BJ (cell line): ENCODE results near the gene IFI30. TPM values are rescaled to one million over a fixed set of nuclear protein-coding genes. Genes with fewer than 3 reads are reported as not detected.

Experiments used
- CTCF ChIA-PET: fragments of 350-600 bp; formaldehyde crosslinking; extraction: SDS; loops from one replicate; lab custom pipeline; 2021; ENCODE audit warnings: antibody characterized with exemption, inconsistent platforms; lab: Yijun Ruan, JAX
- POLR2A ChIA-PET: fragments of 300-600 bp; sonication (Branson Sonifier 250); formaldehyde crosslinking; extraction: SDS; loops from one replicate; lab custom pipeline; 2021; ENCODE audit warnings: antibody characterized with exemption; lab: Charles Lee
- DNase-seq: peaks from one replicate; pipeline ENCODE4 v3.0.0-alpha.2; 2011; ENCODE audit warnings: low read depth
- H3K27me3 ChIP-seq: 2 replicates; pipeline ENCODE4 v1.6.0; 2011; ENCODE audit warnings: low read length; ENCODE audit not compliant: control insufficient read depth, insufficient read depth
- H3K36me3 ChIP-seq: 2 replicates; pipeline ENCODE4 v1.5.1; 2011; ENCODE audit warnings: low read length; ENCODE audit not compliant: control insufficient read depth, insufficient read depth
- H3K4me3 ChIP-seq: 2 replicates; pipeline ENCODE4 v1.5.1; 2011; ENCODE audit warnings: low read depth, mild to moderate bottlenecking, control low read depth, low read length
- CTCF ChIP-seq: IDR thresholded peaks from 2 replicates; pipeline ENCODE4 v1.5.1; 2011; ENCODE audit warnings: low read depth, mild to moderate bottlenecking, control low read depth, inconsistent platforms, low read length, moderate library complexity; ENCODE audit not compliant: insufficient read depth
- polyA plus RNA-seq: library from polyadenylated mRNA; depleted of rRNA; stranded (reverse); fragments of >200 nt; gene quantifications from 2 replicates; pipeline ENCODE4 v1.2.3, GENCODE V29; 2011

IFI30 gene
- polyA plus RNA-seq, 1 experiment = 14.5 TPM

- no peak for TF ChIP-seq CTCF
- ChIA-PET CTCF (interaction anchor here (0.8 to 1.0 kb wide), 2 partner anchors 13 to 62 kb away, joined by 4 read pairs; no protein-coding TSS in a partner anchor), POLR2A (no interaction called here)
- Histone ChIP-seq H3K27me3 (no peaks in the 10 kb centered on the region), H3K4me3 (no peak overlapping the region), H3K36me3 (no peaks in the 10 kb centered on the region)
- no peak for DNase-seq
Measured at GRCh38 chr19:18190278-18190677, 16.7 kb downstream of the IFI30 start.

- ChIA-PET POLR2A (no interaction called here), CTCF (interaction anchor here (0.7 to 2.8 kb wide), 14 partner anchors 9 to 137 kb away, joined by 3 to 49 read pairs (median 4); no protein-coding TSS in a partner anchor)
- no peaks in the 10 kb centered on the region for H3K27me3 ChIP-seq
- H3K4me3 ChIP-seq = peak overlapping the region; percentile 64
- TF ChIP-seq CTCF = no peak
- H3K36me3 ChIP-seq = peaks cover 4% of the 10 kb centered on the region; the same call in 1 of the 2 replicates
- DNase-seq = no peak
Measured at GRCh38 chr19:18191640-18192062, 18.0 kb downstream of the IFI30 start.

GRCh38 chr19:18192673-18193387 is 19.2 kb downstream of the IFI30 start, which contains the start of gene MPV17L2:
Gene MPV17L2 (plus strand): TSS chr19:18193218. CDS start chr19:18193282, 64 bp downstream.
- no peaks in the 10 kb centered on the region for H3K27me3 ChIP-seq
- ChIA-PET CTCF (interaction anchor here (0.6 to 2.8 kb wide), 19 partner anchors 12 to 226 kb away, joined by 3 to 49 read pairs (median 4); no protein-coding TSS in a partner anchor), POLR2A (interaction anchor here (0.6 kb wide), 2 partner anchors 136 to 257 kb away, joined by 4 read pairs; no protein-coding TSS in a partner anchor)
- no peak for TF ChIP-seq CTCF
- H3K36me3 ChIP-seq = peaks cover 8% of the 10 kb centered on the region; the same call in 1 of the 2 replicates
- DNase-seq = peak; percentile 100
- H3K4me3 ChIP-seq = peak within 1 kb of the TSS; percentile 87

GRCh38 chr19:18193388-18194180 is 20.0 kb downstream of the IFI30 start:
- POLR2A ChIA-PET = interaction anchor here (0.6 kb wide), 1 partner anchor 135 kb away, joined by 4 read pairs; no protein-coding TSS in a partner anchor
- no peaks in the 10 kb centered on the region for H3K27me3 ChIP-seq
- no peak for TF ChIP-seq CTCF
- CTCF ChIA-PET = interaction anchor here (0.6 to 2.8 kb wide), 11 partner anchors 18 to 225 kb away, joined by 3 to 49 read pairs (median 4); no protein-coding TSS in a partner anchor
- peak overlapping the region; percentile 87 for H3K4me3 ChIP-seq
- peaks cover 14% of the 10 kb centered on the region for H3K36me3 ChIP-seq
- DNase-seq = no peak
